HG02870 (cell line): Measurements from ENCODE around the gene DIP2B.

Experiments used
- ATAC-seq: cut with Tn5 transposase; IDR thresholded peaks from one replicate; pipeline ENCODE4 v1.9.1; 2021; ENCODE audit warnings: mild to moderate bottlenecking, moderate library complexity; ENCODE audit not compliant: unreplicated experiment

DIP2B gene

DNA sequence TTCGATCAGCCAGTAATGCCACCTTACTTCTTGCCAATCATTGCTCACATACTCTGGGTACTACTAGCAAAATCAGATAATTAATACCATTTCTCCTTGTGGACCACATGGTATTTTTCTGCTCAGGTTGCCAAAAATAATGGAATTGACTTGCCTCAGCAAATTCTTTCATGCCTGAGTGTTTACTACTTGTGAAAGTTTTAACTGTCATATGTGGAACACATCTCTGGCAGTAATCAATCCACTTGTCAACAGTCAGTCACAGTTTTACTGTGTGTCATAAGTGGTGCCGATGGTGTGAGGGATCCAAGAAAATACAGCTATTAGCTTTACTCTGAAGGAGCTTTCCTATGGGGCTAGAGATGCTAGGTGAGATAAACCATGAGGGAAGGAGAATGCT lies 203.8 kb downstream of the DIP2B start:
- no peak for ATAC-seq

DNA sequence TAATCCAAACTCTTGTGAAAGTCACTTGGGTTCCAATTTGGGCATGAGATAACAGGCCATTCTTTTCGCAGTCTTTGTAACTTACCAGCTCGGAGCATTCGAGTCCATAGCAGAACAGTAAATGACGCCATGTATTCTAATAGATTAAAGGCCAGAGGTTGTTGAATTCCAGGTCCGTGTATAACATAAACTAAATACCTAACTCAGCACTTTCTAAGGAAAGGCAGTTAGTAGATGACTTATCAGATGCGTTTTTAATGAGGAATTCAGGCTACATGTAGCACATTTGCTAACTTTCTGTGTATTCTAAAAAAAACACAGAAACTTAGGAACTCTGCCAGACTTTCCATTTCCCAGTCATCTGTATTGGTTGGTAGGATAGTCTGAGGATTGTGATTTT lies 206.3 kb downstream of the DIP2B start:
- no peak for ATAC-seq

DNA sequence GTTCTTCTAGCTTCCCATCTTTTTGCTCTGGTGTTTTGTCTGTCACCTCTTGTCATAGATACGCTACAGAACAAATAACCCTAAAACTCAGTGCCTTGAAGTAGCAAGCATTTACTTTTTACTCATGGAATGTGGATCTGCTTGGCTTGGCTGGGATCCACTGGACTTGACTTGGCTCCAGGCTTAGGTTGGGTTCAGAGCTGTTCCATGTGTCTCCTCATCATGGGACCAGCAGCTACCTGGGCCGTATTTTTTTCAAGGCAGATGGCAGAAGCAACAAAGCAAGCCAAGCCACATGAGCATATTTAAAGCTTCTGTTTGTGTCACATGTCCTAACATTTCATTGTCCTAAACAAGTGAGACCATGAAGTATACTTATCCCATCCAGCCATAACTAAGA lies 210.4 kb downstream of the DIP2B start:
- ATAC-seq = no peak

DNA sequence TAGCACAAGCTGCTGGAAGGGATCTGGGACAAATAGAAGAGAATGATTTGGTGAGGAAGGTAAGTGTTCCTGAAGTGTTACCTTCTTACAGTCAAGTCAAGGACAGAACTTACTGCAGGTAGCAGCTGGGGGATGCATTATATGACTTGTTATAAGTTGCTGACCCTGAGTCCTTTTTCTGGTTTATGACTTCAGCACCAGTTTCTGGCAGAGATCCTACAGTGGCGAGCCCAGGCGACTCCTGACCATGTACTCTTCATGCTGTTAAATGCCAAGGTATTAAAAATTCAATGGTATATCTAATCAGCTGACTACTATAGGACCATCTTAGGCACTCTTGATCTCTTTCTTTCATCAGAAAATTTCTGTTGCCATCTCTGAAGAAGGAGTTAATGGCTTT lies 214.0 kb downstream of the DIP2B start:
- ATAC-seq = no peak

DNA sequence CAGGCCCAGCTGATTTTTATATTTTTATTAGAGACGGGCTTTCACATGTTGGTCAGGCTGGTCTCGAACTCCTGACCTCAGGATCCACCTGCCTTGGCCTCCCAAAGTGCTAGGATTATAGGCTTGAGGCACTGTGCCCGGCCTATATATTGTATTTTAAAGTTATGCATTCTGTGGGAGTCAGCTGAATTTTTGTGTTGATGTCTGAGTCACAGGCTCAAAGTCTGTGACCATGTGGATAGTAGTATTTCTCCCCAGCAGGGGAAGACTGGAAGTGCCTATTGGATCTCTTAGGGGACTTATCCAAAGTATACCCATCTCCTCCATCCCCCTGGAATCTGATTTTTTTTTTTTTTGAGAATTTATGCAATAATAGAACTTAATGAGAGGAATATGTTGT lies 215.3 kb downstream of the DIP2B start:
- ATAC-seq = no peak

DNA sequence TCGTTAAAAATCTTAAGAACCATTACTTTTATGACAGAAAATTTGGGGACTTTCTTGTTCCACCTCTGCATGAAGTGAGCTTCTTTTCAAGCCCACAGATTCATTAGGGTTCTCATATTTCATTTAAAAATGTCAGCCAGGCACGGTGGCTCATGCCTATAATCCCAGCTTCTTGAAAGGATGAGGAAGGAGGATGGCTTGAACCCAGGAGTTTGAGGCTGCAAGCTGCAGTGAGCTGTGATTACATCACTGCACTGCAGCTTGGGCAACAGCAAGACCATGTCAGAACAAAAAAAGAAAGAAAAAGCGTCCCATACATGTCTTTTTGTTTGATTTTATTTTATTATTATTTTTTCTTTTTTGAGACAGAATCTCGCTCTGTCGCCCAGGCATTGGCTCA lies 215.7 kb downstream of the DIP2B start:
- ATAC-seq = no peak

DNA sequence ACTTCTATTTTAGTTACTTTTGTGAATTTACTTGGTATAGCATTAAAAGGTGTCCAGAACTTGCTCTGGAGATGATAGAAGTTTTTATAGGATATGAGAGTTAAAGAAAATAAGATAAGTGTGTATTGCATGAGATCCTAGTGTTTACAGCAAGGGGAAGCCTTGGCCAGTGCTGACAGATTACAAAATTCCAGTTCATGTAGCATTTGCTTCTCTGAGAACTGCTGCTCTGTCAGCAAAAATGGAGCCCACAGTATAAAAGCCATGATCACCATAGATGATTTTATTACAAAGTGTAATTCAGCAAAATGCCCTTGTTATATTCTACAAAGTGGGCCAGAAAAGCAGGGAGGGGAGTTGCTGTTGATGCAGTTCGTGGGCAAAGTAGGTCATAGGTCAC lies 219.1 kb downstream of the DIP2B start:
- no peak for ATAC-seq

DNA sequence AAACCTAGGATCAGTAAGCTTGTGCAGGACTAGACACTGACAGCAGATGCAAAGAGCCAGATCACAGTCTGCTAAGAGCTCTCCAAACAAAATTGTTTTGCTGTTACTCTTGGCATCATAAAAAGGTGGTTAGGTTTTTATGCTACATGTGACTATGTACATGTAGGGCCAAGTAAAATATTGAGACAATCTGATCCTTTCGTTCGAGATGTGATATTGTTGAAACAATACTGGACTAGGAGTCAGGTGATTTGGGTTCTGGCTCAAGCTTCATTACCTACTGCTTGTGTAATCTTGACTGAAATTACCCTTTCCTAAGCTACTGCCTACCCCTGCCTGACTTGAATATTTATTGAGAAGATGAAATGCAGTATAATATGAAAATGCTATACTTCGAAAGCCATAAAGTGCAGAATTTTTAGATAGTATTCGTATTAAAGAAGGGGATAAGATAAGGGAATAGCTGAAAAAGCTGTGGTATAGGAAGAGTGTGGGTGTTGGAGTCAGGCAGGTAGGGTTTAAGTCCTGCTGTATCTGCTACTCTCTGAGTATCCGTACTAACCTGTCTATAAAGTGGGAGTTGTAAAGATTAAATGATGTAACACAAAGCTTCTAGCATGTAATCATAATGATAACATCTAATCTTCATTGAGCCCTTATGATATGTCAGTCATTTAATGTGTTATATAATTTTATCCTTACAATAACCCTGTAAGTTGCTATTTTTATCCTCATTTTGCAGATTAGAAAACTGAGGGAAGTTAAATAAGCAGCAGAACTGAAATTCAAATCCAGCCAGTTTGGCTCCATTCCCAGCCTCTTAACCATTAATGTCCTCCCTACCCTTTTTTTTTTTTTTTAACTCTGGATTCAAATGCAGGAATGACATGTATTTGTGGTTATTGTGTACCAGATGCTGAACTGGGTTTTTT lies 220.5 kb downstream of the DIP2B start:
- no peak for ATAC-seq

DNA sequence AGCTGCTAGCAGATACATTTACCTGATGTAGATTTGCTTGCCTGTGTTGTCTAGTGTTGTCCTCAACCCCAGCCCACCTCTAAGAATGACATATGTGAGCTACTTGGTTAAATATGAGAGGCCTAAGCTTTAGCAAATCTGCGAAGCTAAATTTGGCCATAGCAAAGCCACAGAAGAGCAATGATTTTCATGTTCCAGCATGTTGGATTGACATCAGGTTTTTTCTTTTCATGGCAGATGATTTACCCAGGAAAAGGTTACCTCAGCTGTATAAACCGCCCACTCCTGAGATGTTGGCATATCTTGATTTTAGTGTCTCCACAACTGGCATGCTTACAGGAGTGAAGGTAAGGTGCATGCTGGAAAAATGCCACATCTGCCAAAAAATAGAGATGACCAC lies 222.7 kb downstream of the DIP2B start:
- no peak for ATAC-seq

DNA sequence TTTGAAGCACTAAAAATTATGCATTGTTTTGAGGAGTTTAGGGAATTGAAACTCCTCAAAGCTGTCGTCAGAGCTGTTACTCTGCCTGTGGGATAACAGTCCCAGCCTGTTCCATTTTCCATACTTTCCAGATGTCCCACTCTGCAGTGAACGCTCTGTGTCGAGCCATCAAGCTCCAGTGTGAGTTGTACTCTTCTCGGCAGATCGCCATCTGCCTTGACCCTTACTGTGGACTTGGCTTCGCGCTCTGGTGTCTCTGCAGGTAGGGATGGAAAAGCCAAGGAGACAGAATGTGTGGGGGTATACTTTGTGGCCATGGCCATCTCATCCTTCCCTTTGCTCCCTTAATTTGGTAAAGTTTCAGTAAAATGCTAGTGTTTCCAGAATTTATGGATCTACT lies 223.6 kb downstream of the DIP2B start:
- ATAC-seq = no peak

DNA sequence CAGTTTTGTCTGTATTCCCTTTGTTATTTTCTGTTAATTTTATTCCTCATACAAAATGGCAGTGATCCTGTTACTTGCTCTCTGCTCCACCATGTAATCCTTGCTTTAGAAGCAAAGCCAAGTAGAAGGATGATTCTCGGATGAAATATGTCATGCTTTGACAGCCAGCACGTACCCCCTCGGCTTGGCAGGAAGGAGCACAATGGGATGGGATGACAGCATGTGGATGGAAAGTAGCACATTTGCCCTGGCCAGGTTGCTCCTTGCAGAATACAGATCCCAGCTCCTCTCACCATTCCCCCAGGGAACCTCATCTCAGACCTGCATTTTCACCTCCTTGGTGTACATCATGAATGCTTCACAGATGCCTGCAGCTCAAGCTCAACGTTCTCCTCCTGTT lies 224.1 kb downstream of the DIP2B start:
- ATAC-seq = no peak

DNA sequence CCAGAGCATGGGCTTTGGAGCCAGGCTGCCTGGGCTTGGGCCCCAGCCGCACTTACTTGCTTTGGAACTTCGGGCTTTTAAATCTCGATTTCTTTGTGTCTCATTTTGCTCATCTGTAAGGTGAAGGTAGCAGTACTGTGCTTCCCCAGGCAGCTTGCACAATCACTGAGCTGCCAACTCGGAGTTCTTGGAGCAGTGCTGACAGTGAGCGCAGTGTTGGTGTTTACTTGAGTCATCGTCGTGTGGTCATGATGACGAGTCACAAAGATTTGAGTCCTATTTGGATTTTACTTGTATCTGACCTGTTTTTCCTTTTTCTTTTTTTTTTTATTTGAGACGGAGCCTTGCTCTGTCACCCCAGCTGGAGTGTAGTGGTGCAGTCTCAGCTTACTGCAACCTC lies 227.8 kb downstream of the DIP2B start:
- ATAC-seq = no peak

DNA sequence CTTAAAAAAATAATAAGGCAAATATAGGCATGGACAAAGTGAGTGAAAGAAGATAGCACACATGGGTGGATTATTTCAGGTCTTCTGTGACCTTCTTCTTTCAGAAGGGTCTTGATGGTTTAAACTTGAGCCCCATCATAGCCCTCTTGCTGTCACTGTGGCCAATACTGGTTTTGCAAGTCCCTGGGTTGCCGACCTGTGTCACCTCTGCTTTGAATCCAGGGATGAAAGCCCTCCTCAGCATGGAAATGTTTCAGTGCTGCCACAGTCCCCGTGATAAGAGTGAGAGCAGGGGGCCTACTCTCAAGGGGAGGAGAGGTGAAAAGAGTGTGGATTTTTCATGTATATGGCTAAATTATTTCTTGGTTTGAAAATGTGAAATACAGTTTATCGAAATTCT lies 228.9 kb downstream of the DIP2B start:
- no peak for ATAC-seq

DNA sequence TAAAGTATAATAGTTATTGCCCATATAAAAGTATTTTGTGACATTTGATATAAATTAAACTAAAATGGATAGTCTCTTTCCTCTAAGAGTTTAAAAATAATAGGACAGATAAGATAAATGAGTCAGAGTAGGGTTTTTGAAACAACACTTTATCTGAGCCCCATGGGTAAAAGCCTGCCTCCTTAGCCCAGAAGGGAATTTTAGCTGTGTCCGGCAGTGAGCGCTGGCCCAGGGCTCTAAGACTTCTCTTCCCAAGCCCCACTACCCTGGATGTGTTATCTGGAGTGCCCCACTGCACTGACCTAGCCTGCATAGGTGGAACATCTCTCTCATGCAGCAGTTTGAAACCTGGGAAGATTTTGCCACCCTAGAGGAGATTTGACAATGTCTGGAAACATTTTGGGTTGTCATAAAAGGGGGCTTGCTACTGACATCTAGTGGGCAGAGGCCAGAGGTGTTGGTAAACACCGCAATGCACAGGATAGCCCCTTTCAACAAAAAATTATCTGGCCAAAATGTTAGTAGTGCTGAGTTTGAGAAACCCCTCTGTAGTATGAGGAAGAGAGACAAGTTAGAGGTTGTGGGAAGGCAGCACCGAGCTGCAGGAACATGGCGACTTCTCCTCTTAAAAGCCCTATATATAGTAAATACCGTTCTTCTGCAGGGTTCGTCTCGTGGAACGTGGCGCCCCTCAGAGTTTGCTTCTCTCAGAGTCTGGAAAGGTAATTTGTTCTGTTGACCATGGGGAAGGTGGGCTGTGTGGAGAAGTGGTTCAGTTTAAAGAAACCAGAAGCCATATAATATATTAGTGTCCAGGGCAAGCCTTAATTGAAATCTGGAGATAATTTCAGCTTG lies 229.9 kb downstream of the DIP2B start:
- ATAC-seq = no peak

DNA sequence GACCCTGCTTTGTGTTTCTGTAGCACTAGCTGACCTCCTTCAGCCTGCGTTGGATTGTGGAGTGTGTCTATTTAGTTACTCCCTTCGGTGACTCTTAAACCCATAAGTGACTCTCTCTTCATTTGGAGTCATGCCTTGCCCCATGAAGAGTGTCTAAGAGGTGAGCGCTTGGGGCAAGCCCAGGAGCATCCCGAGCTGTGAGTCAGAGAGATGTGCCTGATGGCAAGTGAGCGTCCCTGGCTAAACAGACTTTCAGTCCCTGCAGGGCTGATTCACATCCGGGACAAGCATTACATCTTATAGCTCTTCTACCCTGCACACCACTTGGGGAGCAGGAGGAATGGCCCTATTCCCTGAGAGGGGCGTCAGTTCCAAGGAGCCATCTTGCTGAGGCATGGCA lies 234.8 kb downstream of the DIP2B start:
- no peak for ATAC-seq

DNA sequence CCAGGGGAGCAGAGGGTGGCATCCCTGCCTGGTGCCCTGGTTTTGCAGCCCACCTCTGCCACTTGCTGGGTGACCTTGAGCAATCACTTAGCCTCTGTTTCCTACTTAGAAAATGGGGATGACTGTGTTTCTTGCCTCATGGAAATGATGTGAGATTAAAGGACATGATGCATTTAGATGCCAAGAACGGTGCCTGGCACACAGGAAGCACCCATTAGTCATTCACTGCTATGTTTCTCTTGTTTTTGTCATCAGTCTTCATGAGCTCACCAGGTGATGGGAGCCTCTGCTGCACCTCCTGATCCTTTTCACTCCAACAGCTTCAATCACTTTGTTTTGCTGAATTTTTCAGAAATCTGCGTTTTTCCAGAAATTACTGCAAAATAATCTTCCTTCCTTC lies 235.5 kb downstream of the DIP2B start:
- no peak for ATAC-seq

DNA sequence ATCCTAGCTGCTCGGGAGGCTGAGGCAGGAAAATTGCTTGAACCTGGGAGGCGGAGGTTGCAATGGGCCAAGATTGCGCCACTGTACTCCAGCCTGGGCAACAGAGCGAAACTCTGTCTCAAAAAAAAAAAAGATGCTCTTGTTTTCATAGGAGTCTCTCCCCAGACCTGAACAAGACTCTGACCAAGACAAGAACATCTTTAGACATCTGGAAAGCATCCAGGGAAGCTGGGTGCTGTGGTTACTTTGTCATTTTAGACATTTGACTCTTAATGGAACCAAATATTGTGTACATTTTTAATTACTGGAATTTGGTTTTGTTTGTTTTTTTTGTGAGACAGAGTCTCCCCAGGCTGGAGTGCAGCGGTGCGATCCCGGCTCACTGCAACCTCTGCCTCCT lies 238.0 kb downstream of the DIP2B start:
- ATAC-seq = no peak

DNA sequence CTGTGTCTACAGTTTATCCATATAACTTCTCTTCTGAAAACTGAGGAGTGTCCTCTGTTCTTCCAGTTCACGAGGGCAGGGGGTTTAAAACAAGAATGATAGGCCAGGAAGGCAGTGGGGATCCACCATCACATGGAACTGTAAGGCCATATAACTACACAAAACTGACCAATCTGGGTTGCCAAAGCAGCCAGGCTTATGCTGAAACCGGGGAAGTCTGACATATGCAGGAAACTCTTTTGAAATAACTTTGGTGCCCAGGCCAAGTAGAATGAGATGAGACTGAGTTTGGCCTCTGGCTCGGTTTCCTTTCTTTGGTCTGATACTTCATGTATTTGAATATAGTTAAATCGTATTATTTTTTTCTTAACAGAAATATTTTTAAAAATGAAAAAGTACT lies 241.1 kb downstream of the DIP2B start:
- ATAC-seq = no peak

DNA sequence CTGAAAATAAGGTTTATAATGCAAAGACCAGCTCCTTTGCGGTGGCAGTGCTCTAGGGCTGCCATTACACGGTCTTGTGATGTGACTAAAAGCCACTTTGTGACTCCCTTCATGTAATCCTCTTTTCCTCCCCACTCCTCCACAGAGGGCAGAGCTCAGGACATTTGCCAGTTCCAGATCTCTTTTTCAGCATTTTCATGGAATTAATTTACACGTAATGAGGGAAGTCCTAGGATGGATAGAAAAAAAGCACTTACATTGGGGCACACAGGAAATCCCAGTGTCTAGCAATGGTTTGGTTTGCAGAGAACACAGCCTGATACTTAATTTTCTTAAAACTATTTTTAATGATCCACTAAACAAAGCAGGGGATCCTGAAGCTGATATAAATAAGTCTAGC lies 241.6 kb downstream of the DIP2B start:
- no peak for ATAC-seq

DNA sequence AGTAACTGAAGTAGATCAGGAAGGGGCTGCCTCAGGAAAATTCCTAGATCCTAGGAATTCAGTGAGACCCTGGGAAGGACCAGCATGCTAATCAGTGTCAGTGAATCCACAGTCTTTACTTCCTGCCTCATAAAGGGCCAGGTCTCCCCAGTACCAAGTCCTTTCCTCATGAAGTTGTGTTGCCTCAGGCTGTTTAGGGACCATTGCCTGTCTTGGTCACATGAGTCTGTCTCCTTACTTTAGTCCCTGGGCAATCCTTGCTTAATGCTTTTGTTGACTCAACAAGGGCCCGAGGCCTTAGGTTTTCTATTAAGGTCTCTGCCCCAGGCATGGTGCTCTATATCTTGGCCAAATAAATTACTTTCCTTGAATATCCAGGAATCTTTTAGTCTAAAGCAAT lies 243.0 kb downstream of the DIP2B start:
- no peak for ATAC-seq

DNA sequence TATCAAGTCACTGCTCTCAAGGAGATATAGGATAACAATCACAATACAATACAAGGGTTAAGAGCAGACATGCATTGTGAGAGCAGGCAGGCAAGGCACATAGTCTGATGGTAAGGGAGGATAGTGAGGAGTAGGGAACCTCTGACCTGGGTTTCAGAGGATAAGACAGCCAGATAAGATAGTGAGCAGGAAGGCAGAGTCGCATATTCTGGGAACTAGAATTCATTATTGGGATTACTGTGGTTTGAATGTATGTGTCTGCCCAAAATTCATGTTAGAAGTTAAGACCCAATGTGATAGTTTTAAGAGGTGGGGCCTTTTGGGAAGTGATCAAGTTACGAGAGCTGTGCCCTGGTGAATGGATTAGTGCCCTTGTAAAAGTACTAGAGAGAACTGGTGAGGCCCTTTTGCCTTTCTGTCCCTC lies 244.7 kb downstream of the DIP2B start:
- ATAC-seq = no peak

DNA sequence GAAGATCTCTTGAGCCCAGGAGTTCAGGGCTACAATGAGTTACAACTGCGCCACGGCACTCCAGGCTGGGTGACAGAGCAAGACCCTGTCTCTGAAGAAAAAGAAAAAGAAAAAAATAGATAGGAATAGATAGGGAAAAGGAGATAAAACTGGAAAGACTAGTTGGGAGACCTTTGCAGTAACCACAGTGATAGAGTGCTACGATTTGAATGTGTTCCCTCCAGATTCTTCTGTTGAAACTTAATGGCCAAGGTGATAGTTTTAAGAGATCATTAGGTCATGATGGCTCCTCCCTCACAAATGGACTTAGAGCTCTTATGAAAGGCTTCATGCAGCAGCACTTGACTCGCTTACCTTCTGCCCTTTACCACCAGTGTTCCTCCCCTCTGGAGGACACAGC lies 245.6 kb downstream of the DIP2B start:
- ATAC-seq = no peak
